Measurements from ENCODE around the gene TP53RK. TPM values are rescaled to one million over a fixed set of nuclear protein-coding genes. Genes with fewer than 3 reads are reported as not detected.

The TP53RK gene
- total and polyA plus RNA-seq, 4 donors, result 4.7 to 12.8 (median 6.8) TPM

- TF ChIP-seq ZBTB33 (IDR thresholded peaks at IDR 0.05) (no peak), EGR1 (IDR thresholded peaks at IDR 0.05; ENCODE audit: low read depth in 2 of 2) (no peak), HNF4A (conservative IDR thresholded peaks at IDR 0.05) (no peak), RAD21 (IDR thresholded peaks at IDR 0.05) (no peak), HNF4G (IDR thresholded peaks at IDR 0.05) (no peak), FOXA1 (IDR thresholded peaks at IDR 0.05) (no peak), ATF3 (IDR thresholded peaks at IDR 0.05) (no peak)
Observed at GRCh38 chr20:46646659-46647380, 42.4 kb downstream of the TP53RK start (continued).

- H3K4me3 ChIP-seq (ENCODE audit: low read depth in 1 of 3, low read length in 3 of 3), result no peak overlapping the region
- TF ChIP-seq NR2F2 (IDR thresholded peaks at IDR 0.05) (no peak), ATF3 (IDR thresholded peaks at IDR 0.05) (no peak), FOXA2 (IDR thresholded peaks at IDR 0.05) (no peak), GABPA (IDR thresholded peaks at IDR 0.05 in 1 of 2, conservative IDR thresholded peaks at IDR 0.05 in 1 of 2) (no peak), FOXA1 (IDR thresholded peaks at IDR 0.05) (no peak)
- WGBS, result 83% methylated on average over 4 of the region's 4 CpGs
- H3K9me3 ChIP-seq (ENCODE audit: control insufficient read depth in 4 of 4, low read length in 3 of 4), result no peaks in the 10 kb centered on the region
- no peak overlapping the region for H3K9ac ChIP-seq (ENCODE audit: low read depth in 1 of 2, low read length in 2 of 2)
- H3K27ac ChIP-seq (ENCODE audit: low read depth in 1 of 2, low read length in 2 of 2), result no peak overlapping the region
- H3K36me3 ChIP-seq (ENCODE audit: control insufficient read depth in 4 of 4, insufficient read depth in 3 of 4, low read depth in 1 of 4, low read length in 3 of 4), result no peaks in the 10 kb centered on the region
- peaks cover 3 to 12% (median 7%) of the 10 kb centered on the region in 4 donors for H3K4me1 ChIP-seq (ENCODE audit: control insufficient read depth in 4 of 4, insufficient read depth in 4 of 4, low read length in 3 of 4)
- no peaks in the 10 kb centered on the region for H3K27me3 ChIP-seq (ENCODE audit: control insufficient read depth in 4 of 4, insufficient read depth in 4 of 4, low read length in 3 of 4)
- DNase-seq (ENCODE audit: low spot score), result no peak
Observed at GRCh38 chr20:46646122-46646521, 43.1 kb downstream of the TP53RK start.

- H3K4me1 ChIP-seq (ENCODE audit: control insufficient read depth in 4 of 4, insufficient read depth in 4 of 4, low read length in 3 of 4), result peaks cover 3 to 19% (median 14%) of the 10 kb centered on the region in 4 donors
- WGBS, result 97% methylated on average over 1 of the region's 1 CpG
Observed at GRCh38 chr20:46644733-46645132, 44.5 kb downstream of the TP53RK start.

GRCh38 chr20:46644160-46644559 lies 45.1 kb downstream of the TP53RK start:
- DNase-seq (ENCODE audit: low spot score), result no peak
- Histone ChIP-seq H3K4me1 (ENCODE audit: control insufficient read depth in 4 of 4, insufficient read depth in 4 of 4, low read length in 3 of 4) (peaks cover 3 to 19% (median 14%) of the 10 kb centered on the region in 4 donors), H3K4me3 (ENCODE audit: low read depth in 1 of 3, low read length in 3 of 3) (no peak overlapping the region), H3K27me3 (ENCODE audit: control insufficient read depth in 4 of 4, insufficient read depth in 4 of 4, low read length in 3 of 4) (no peaks in the 10 kb centered on the region), H3K9ac (ENCODE audit: low read depth in 1 of 2, low read length in 2 of 2) (no peak overlapping the region), H3K27ac (ENCODE audit: low read depth in 1 of 2, low read length in 2 of 2) (no peak overlapping the region), H3K36me3 (ENCODE audit: control insufficient read depth in 4 of 4, insufficient read depth in 3 of 4, low read depth in 1 of 4, low read length in 3 of 4) (no peaks in the 10 kb centered on the region), H3K9me3 (ENCODE audit: control insufficient read depth in 4 of 4, low read length in 3 of 4) (no peaks in the 10 kb centered on the region)
- TF ChIP-seq EGR1 (IDR thresholded peaks at IDR 0.05; ENCODE audit: low read depth in 2 of 2) (no peak), FOXA2 (IDR thresholded peaks at IDR 0.05) (no peak), RXRA (IDR thresholded peaks at IDR 0.05) (no peak), YY1 (IDR thresholded peaks at IDR 0.05) (no peak), REST (IDR thresholded peaks at IDR 0.05) (no peak), GABPA (IDR thresholded peaks at IDR 0.05 in 1 of 2, conservative IDR thresholded peaks at IDR 0.05 in 1 of 2) (no peak), ATF3 (IDR thresholded peaks at IDR 0.05) (no peak), JUND (IDR thresholded peaks at IDR 0.05) (no peak), TAF1 (conservative IDR thresholded peaks at IDR 0.05) (no peak)
- WGBS, result 97% methylated on average over 3 of the region's 3 CpGs

More at GRCh38 chr20:46644733-46645132, 44.5 kb downstream of the TP53RK start:
- Histone ChIP-seq H3K27me3 (ENCODE audit: control insufficient read depth in 4 of 4, insufficient read depth in 4 of 4, low read length in 3 of 4) (no peaks in the 10 kb centered on the region), H3K4me3 (ENCODE audit: low read depth in 1 of 3, low read length in 3 of 3) (no peak overlapping the region), H3K27ac (ENCODE audit: low read depth in 1 of 2, low read length in 2 of 2) (no peak overlapping the region), H3K36me3 (ENCODE audit: control insufficient read depth in 4 of 4, insufficient read depth in 3 of 4, low read depth in 1 of 4, low read length in 3 of 4) (no peaks in the 10 kb centered on the region), H3K9ac (ENCODE audit: low read depth in 1 of 2, low read length in 2 of 2) (no peak overlapping the region), H3K9me3 (ENCODE audit: control insufficient read depth in 4 of 4, low read length in 3 of 4) (no peaks in the 10 kb centered on the region)
- no peak for DNase-seq (ENCODE audit: low spot score)
- TF ChIP-seq FOXA1 (IDR thresholded peaks at IDR 0.05), result no peak
- TF ChIP-seq FOXA2 (IDR thresholded peaks at IDR 0.05), result no peak
- no peak for TF ChIP-seq SP1 (IDR thresholded peaks at IDR 0.05)
- no peak for TF ChIP-seq RXRA (IDR thresholded peaks at IDR 0.05)
- TF ChIP-seq MAX (IDR thresholded peaks at IDR 0.05), result no peak
- TF ChIP-seq HNF4A (conservative IDR thresholded peaks at IDR 0.05), result no peak
